Erythroblast (primary cell): ENCODE measurements around the gene MAP3K9.
"Not testable (repeated sequence)": the region's sequence is repeated elsewhere in the genome, so short reads cannot be mapped to it uniquely, and the experiment has no call there.

Experiments used
- DNase-seq, 2 experiments: peaks; one replicate each; lab custom pipeline; 2025; lab: John Stamatoyannopoulos, UW
- GATA1 ChIP-seq: IDR thresholded peaks from 2 replicates; pipeline ENCODE4 v1.6.1; 2011; ENCODE audit warnings: low read depth, mild to moderate bottlenecking, control low read depth, low read length, moderate library complexity
- POLR2A ChIP-seq: IDR thresholded peaks from 2 replicates; pipeline ENCODE4 v1.6.1; 2011; ENCODE audit warnings: mild to moderate bottlenecking, low read length

The MAP3K9 gene

DNA sequence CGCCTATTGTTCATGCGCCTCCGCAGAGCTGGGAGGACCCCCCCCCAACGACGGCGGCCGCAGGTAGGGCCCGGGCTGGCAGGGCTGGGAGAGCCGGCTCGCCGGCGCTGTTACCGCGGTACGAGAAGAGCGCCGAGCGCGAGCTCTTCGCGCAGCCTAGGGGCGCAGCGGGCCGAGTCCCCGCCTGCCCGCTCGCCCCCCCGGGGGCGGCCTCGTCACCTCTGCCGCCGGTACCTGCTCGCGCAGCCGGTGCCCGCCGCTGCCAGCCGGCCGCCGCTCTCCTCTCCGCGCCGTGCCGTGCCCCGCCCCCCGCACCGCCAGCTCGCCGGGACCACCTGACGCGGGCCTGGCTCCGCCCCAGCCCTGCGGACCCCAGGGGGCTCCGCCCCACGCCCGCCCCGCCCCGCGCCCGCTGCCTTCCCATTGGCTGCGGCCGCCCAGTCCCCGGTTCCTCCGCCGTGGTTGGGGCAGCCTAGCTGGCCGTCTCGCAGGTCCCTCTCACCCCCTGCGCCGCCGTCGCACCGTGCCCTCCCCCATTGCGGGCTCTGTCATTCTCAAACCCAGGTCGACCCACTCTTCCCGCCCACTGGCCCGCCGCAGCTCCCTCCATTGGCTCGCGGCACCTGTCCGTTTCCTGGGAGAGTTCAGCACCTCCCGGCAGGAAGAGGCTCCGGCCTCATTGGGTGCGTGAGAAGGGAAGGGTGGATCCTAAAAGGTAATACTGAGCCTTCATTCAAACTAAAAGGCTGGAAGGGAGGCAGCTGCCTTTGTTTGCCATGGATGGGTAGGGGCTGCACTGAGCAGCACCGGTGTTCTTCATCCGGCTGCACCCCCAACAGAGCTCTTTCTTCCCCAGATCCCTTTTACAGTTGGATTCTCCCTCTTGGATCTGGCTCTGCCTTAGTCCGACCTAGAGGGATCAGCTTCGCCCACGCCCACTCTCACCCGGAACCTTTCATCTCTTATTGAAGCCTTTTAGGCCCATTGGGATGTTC, at the start of gene MAP3K9:
Gene MAP3K9, minus strand, starts transcription at position 289 of the 995 bp plus-strand sequence. CDS start 342 bp downstream, outside the sequence.
- TF ChIP-seq GATA1, result no peak
- TF ChIP-seq POLR2A, result no peak
- DNase-seq, result peak; percentile 33 to 36

GRCh38 chr14:70858641-70859040, 49.3 kb upstream of the MAP3K9 start:
- TF ChIP-seq POLR2A (no peak), GATA1 (no peak)
- DNase-seq, result no peak

DNA sequence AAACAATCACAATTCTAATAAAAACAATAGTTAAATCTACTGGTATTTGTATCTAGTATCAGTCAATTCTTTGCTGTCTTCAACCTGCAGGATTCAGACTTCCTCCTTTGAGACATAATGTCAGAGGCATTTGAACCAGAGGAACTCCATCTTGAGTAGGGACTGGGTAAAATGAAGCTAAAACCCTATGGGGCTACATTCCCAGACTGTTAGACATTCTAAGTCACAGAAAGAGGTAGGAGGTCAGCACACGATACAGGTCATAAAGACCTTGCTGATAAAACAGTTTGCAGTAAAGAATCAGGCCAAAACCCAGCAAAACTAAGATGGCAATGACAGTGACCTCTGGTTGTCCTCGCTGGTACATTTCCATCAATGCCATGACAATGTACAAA, 48.2 kb upstream of the MAP3K9 start:
- TF ChIP-seq POLR2A (no peak), GATA1 (no peak)
- DNase-seq, result no peak

DNA sequence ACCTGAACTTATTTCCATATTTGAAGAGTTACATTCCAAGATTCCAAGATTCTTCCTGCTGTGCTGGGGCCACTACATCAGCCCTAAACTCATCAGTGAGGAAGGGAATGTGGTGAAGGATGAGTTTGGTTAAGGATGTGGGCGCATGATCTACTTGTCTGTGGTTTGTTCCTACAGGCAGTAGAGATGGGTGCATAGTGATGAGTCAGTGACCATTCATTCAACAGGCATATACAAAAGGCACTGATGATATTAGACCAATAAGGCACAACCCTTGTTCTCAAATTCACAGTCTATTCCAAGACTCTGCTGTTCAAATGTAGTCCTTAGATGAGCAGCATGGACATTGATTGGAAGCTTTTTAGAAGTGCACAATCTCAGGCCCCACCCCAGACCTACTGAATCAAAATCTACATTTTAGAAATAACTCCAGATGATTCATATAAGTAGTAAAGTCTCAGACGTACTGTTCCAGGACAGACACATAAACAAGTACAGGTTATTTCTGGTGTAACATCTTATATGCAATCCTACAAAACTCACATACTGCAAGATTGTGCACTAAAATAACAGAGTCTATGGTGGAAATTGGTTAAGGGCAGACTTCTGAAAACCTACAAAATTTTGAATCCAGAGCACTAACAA, 47.7 kb upstream of the MAP3K9 start:
- DNase-seq, result no peak
- TF ChIP-seq POLR2A (no peak), GATA1 (no peak)

DNA sequence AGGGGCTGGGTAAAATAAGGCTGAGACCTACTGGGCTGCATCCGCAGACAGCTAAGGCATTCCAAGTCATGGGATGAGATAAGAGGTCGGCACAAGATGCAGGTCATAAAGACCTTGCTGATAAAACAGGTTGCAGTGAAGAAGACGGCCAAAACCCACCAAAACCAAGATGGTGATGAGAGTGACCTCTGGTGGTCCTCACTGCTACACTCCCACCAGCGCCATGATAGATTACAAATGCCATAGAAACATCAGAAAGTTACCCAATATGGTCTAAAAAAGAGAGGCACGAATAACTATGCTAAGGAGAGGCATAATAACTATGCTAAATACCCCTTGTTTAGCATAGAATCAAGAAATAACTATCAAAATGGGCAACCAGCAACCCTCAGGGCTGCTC, 46.2 kb upstream of the MAP3K9 start:
- no peak for DNase-seq
- TF ChIP-seq GATA1, result no peak
- no peak for TF ChIP-seq POLR2A

GRCh38 chr14:70853658-70854057, 44.3 kb upstream of the MAP3K9 start:
- not testable (repeated sequence) for DNase-seq

- DNase-seq, result no peak
- TF ChIP-seq POLR2A (no peak), GATA1 (no peak)
Measured at GRCh38 chr14:70847406-70848090, 38.2 kb upstream of the MAP3K9 start.

GRCh38 chr14:70845601-70846000, 36.3 kb upstream of the MAP3K9 start:
- no peak for DNase-seq
- TF ChIP-seq GATA1 (no peak), POLR2A (no peak)

GRCh38 chr14:70842851-70843462, 33.6 kb upstream of the MAP3K9 start:
- no peak for TF ChIP-seq GATA1
- no peak for TF ChIP-seq POLR2A

GRCh38 chr14:70838076-70838475, 28.8 kb upstream of the MAP3K9 start:
- no peak for DNase-seq
- TF ChIP-seq POLR2A (no peak), GATA1 (no peak)

More at GRCh38 chr14:70842851-70843462, 33.6 kb upstream of the MAP3K9 start:
- no peak for DNase-seq

DNA sequence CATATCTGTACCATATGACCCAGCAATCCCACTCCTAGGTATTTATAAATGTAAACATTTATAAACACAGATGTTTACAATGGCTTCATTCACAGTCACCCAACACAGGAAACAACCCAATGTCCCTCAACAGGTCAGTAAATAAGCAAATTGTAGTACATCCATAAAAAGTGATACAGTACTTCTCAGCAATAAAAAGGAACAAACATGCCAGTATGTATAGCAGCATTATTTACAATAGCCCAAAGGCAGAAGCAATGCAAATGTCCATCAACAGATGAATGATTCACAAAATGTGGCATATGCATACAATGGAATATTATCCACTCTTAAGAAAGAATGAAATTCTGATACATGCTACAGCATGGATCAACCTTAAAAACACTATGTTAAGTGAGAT, 27.6 kb upstream of the MAP3K9 start:
- no peak for DNase-seq

GRCh38 chr14:70833884-70834283, 24.6 kb upstream of the MAP3K9 start:
- DNase-seq, result no peak
- TF ChIP-seq GATA1 (no peak), POLR2A (no peak)

More for the DNA sequence above, 27.6 kb upstream of the MAP3K9 start:
- TF ChIP-seq GATA1 (no peak), POLR2A (no peak)

DNA sequence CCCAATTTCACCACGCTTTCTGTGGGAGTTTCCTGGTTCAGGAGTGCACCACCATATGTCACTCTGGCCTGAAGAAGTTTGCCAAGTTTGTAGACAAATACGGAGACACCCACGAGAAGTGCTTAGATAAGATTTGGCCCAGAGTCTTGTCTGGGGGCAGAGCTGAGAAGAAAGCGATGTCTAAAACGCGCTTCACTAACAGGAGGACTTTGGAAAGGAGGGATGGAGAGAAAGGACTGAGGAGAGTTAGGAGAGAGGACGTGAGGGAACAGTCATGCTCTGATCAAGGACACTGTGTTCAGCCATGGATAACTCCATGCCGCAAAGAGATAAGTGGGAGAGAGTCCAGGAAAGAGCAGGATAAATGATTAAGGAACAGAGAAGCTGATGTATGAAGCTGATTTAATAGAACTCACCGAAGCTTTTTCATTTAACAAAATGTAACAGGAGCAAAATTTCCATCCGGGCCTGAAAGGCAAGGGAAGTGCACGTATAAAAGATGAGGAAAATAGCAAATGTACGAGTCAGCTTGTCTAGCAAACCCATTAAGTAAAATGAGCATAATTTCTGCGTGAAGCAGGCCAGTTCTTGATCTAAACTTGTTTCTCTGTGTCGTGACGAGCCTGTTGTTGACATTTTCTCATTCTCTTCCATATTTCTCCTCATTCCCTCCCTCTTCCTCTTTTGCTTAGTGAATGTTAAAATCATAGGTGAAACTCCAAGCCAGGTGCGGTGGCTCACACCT, 23.4 kb upstream of the MAP3K9 start:
- DNase-seq, result no peak
- TF ChIP-seq POLR2A (no peak), GATA1 (no peak)
